Glutamatergic neuron (in vitro differentiated cells): ENCODE results near the gene DDX10. TPM values are rescaled to one million over a fixed set of nuclear protein-coding genes. Genes with fewer than 3 reads are reported as not detected.

Experiments used
- DNase-seq: peaks from one replicate; pipeline ENCODE4 v3.0.0; 2022
- H3K27ac Mint-ChIP-seq: one replicate; pipeline ENCODE4 v1.8.0; 2020; ENCODE audit warnings: mild to moderate bottlenecking, mixed read lengths, inconsistent platforms; ENCODE audit not compliant: unreplicated experiment
- H3K27me3 Mint-ChIP-seq: one replicate; pipeline ENCODE4 v1.8.0; 2020; ENCODE audit warnings: mild to moderate bottlenecking, moderate library complexity, mixed read lengths, inconsistent platforms; ENCODE audit not compliant: unreplicated experiment
- H3K36me3 Mint-ChIP-seq: one replicate; pipeline ENCODE4 v1.8.0; 2020; ENCODE audit warnings: mild to moderate bottlenecking, mixed read lengths, inconsistent platforms; ENCODE audit not compliant: unreplicated experiment
- H3K4me1 Mint-ChIP-seq: one replicate; pipeline ENCODE4 v1.8.0; 2020; ENCODE audit warnings: mild to moderate bottlenecking, low read depth, mixed read lengths, inconsistent platforms; ENCODE audit not compliant: unreplicated experiment
- H3K4me3 Mint-ChIP-seq: one replicate; pipeline ENCODE4 v1.8.0; 2020; ENCODE audit warnings: mild to moderate bottlenecking, mixed read lengths, inconsistent platforms; ENCODE audit not compliant: unreplicated experiment
- H3K9me3 Mint-ChIP-seq: one replicate; pipeline ENCODE4 v1.8.0; 2020; ENCODE audit warnings: mild to moderate bottlenecking, moderate library complexity, mixed read lengths, inconsistent platforms; ENCODE audit not compliant: unreplicated experiment
- CTCF ChIP-seq: fragments of 200-600 bp; sonication (generic); IDR thresholded peaks from one replicate; pipeline ENCODE4 v1.5.0; 2021; ENCODE audit not compliant: partially characterized antibody, unreplicated experiment
- total RNA-seq: library from RNA; stranded (reverse); fragmentation: NEBNext Ultra II Directional; extraction: Animal tissue kit (Norgen Biotek cat#: 25700); gene quantifications from one replicate; pipeline ENCODE4 v1.2.1, GENCODE V29; 2021; ENCODE audit not compliant: unreplicated experiment

Gene DDX10
- total RNA-seq, 1 donor from 2014 or later = 18.8 TPM

GRCh38 chr11:108788565-108789199 lies 123.8 kb downstream of the DDX10 start:
- TF ChIP-seq CTCF = peak; percentile 20
- DNase-seq = no peak
- Mint-ChIP-seq H3K4me3 (no peak overlapping the region), H3K36me3 (no peaks in the 10 kb centered on the region), H3K9me3 (peaks cover 2% of the 10 kb centered on the region), H3K27ac (no peak overlapping the region), H3K4me1 (peaks cover 8% of the 10 kb centered on the region), H3K27me3 (peaks cover 3% of the 10 kb centered on the region)

GRCh38 chr11:108790501-108791299 lies 125.8 kb downstream of the DDX10 start:
- DNase-seq = no peak
- Mint-ChIP-seq H3K27ac (no peak overlapping the region), H3K27me3 (peaks cover 3% of the 10 kb centered on the region), H3K9me3 (no peaks in the 10 kb centered on the region), H3K4me3 (no peak overlapping the region), H3K36me3 (no peaks in the 10 kb centered on the region), H3K4me1 (peaks cover 8% of the 10 kb centered on the region)
- no peak for TF ChIP-seq CTCF

- Mint-ChIP-seq H3K27ac (no peak overlapping the region), H3K9me3 (no peaks in the 10 kb centered on the region), H3K4me3 (no peak overlapping the region), H3K27me3 (peaks cover 3% of the 10 kb centered on the region), H3K36me3 (no peaks in the 10 kb centered on the region), H3K4me1 (peaks cover 11% of the 10 kb centered on the region)
- no peak for DNase-seq
- TF ChIP-seq CTCF = no peak
Observed at GRCh38 chr11:108793138-108793537, 128.3 kb downstream of the DDX10 start.

GRCh38 chr11:108793611-108794010 lies 128.7 kb downstream of the DDX10 start:
- Mint-ChIP-seq H3K9me3 (no peaks in the 10 kb centered on the region), H3K27me3 (peaks cover 3% of the 10 kb centered on the region), H3K4me3 (no peak overlapping the region), H3K4me1 (peaks cover 13% of the 10 kb centered on the region), H3K36me3 (no peaks in the 10 kb centered on the region), H3K27ac (no peak overlapping the region)
- no peak for TF ChIP-seq CTCF
- DNase-seq = no peak

- H3K27ac Mint-ChIP-seq = no peak overlapping the region
- H3K4me3 Mint-ChIP-seq = no peak overlapping the region
- peaks cover 3% of the 10 kb centered on the region for H3K27me3 Mint-ChIP-seq
- no peaks in the 10 kb centered on the region for H3K36me3 Mint-ChIP-seq
- no peak for TF ChIP-seq CTCF
- no peak for DNase-seq
- H3K9me3 Mint-ChIP-seq = no peaks in the 10 kb centered on the region
- H3K4me1 Mint-ChIP-seq = peaks cover 9% of the 10 kb centered on the region
Observed at GRCh38 chr11:108796551-108796950, 131.7 kb downstream of the DDX10 start.
